Thyroid gland (tissue), 4 donors: ENCODE measurements around the gene NFU1. TPM values are rescaled to one million over a fixed set of nuclear protein-coding genes. Genes with fewer than 3 reads are reported as not detected.

Experiments
- DNase-seq, 2 donors: peaks; one replicate each; pipeline ENCODE4 v3.0.0-alpha.2; 2019
- H3K27ac ChIP-seq, 3 donors: fragments of 200-600 bp; sonication (generic); 1 replicate in 2 of 3; 2 replicates in 1 of 3; pipeline ENCODE4 v1.5.1; 2016 to 2019; ENCODE audit warnings: mild to moderate bottlenecking in 1 of 3, moderate library complexity in 1 of 3
- H3K27me3 ChIP-seq: fragments of 200-600 bp; sonication (generic); one replicate; pipeline ENCODE4 v1.5.1; 2019
- H3K36me3 ChIP-seq, 2 donors: fragments of 200-600 bp; sonication (generic); one replicate each; pipeline ENCODE4 v1.5.1; 2016 to 2019
- H3K4me1 ChIP-seq, 2 donors: fragments of 200-600 bp; sonication (generic); one replicate each; pipeline ENCODE4 v1.5.1; 2017 to 2019
- H3K4me3 ChIP-seq, 3 donors: fragments of 200-600 bp; sonication (generic); replicated peaks in 1 of 3; 1 replicate in 2 of 3; 2 replicates in 1 of 3; pipeline ENCODE4 v1.5.1; 2016; ENCODE audit warnings: mild to moderate bottlenecking in 1 of 3
- H3K9me3 ChIP-seq: fragments of 200-600 bp; sonication (generic); one replicate; pipeline ENCODE4 v1.5.1; 2017
- CTCF ChIP-seq, 6 experiments: fragments of 200-600 bp in 3 of 6; fragments of 450-650 bp in 3 of 6; sonication (generic) in 3 of 6; IDR thresholded peaks; one replicate each; pipeline ENCODE4 v1.5.1; 2016 to 2019; ENCODE audit warnings: antibody characterized with exemption in 6 of 6, mild to moderate bottlenecking in 2 of 6, inconsistent platforms in 1 of 6, moderate library complexity in 1 of 6
- POLR2A ChIP-seq, 2 donors: fragments of 450-650 bp; IDR thresholded peaks; one replicate each; pipeline ENCODE4 v1.6.1; 2017; ENCODE audit warnings: antibody characterized with exemption in 2 of 2, mild to moderate bottlenecking in 2 of 2, moderate library complexity in 1 of 2
- WGBS, 2 donors: methylation state at CpG; one replicate each; pipeline ENCODE4 v1.1.5; 2017; 5-methylcytosine and 5-hydroxymethylcytosine counted together
- intact Hi-C: fragments of 100-400 bp; cut with DNase I; formaldehyde crosslinking; loops from one replicate; pipeline ENCODE4 v1.15.1; 2023
- total RNA-seq, 4 donors: library from RNA; depleted of rRNA; stranded (reverse); fragments of >200 nt; gene quantifications; one replicate each; pipeline ENCODE4 v1.2.3, GENCODE V29; 2016

Gene NFU1
- total RNA-seq, 4 donors from 2014 or later, result 38.7 to 74.2 (median 55.2) TPM

DNA sequence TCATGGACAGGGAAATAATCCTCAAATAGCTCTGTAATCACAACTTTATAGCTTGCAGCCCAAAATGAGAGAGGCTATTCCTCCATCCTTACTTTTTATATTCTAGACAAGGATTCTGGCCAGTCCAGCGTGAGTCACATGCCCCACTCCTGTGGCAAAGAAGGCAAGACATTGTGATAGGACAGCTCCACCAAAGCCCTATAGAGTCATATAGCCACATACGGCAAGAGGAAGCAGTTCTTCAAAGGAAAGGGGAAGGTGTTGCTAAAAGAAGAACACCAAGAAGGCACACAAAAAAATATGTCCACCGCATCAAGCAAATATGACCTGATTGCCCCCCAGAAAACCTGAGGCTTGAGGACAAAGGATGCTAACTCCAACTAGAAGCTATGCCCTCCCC lies 46.8 kb downstream of the NFU1 start:
- peaks cover 0 to 3% of the 10 kb centered on the region in 2 donors for H3K4me1 ChIP-seq
- H3K36me3 ChIP-seq, result peaks cover 2 to 10% of the 10 kb centered on the region in 2 donors
- no peak for TF ChIP-seq POLR2A (IDR thresholded peaks at IDR 0.05)
- no peak for TF ChIP-seq CTCF (IDR thresholded peaks at IDR 0.05)
- H3K27ac ChIP-seq, result no peak overlapping the region
- H3K9me3 ChIP-seq, result no peaks in the 10 kb centered on the region
- no peak for DNase-seq
- intact Hi-C loops, result no loop called here
- no peaks in the 10 kb centered on the region for H3K27me3 ChIP-seq
- WGBS, 2 donors, result 81 to 83% methylated on average over 3 of the region's 3 CpGs
- H3K4me3 ChIP-seq, result no peak overlapping the region

DNA sequence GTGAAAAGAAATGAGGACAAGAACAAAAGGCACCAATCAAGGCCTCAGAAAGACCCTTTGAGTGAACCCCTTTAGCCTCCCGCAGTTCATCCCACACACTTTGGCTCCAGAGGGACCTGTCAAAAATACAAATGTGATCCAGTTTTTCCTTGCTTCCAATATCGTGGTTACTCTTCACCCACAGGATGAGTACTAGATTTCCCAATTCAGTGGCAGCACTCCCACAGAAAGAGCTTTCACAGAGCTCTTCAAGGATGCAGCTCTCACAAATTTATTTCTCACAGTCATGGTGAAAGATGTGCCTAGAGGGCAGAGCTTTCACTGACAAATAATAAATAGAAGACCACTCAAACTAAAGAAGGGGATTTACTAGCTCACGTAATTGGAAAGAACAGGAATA lies 47.2 kb downstream of the NFU1 start:
- H3K9me3 ChIP-seq, result no peaks in the 10 kb centered on the region
- WGBS, 2 donors, result 84% methylated on average over 3 of the region's 3 CpGs
- peaks cover 0 to 8% of the 10 kb centered on the region in 2 donors for H3K36me3 ChIP-seq
- TF ChIP-seq CTCF (IDR thresholded peaks at IDR 0.05) (no peak), POLR2A (IDR thresholded peaks at IDR 0.05) (no peak)
- no peak for DNase-seq
- H3K27me3 ChIP-seq, result no peaks in the 10 kb centered on the region
- no peak overlapping the region for H3K4me3 ChIP-seq
- H3K27ac ChIP-seq, result no peak overlapping the region
- H3K4me1 ChIP-seq, result peaks cover 0 to 8% of the 10 kb centered on the region in 2 donors
- intact Hi-C loops, result no loop called here

DNA sequence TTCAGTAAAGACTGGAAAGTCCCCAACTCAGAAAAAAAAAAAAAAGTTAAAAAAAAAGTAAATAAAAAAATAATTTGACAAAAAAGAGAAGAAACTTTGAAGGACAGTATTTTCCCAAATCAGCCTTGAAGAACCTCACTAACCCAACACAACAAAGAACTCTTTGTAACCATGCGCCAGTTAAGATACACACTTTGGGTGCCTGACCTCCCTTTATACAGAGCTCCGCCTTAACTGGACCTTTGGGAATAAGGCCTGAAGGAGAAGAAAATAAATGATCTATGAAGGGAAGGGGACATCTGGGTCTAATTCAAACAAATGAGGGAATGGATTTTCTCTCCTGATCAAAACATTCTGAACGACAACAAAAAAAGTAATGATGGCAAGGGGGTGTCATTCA lies 48.0 kb downstream of the NFU1 start:
- TF ChIP-seq CTCF (IDR thresholded peaks at IDR 0.05), result no peak
- no peak for TF ChIP-seq POLR2A (IDR thresholded peaks at IDR 0.05)
- no peak for DNase-seq
- Histone ChIP-seq H3K4me3 (no peak overlapping the region), H3K4me1 (peaks cover 1 to 8% of the 10 kb centered on the region in 2 donors), H3K27ac (no peak overlapping the region), H3K9me3 (no peaks in the 10 kb centered on the region), H3K36me3 (peaks cover 0 to 4% of the 10 kb centered on the region in 2 donors), H3K27me3 (no peaks in the 10 kb centered on the region)
- intact Hi-C loops, result loop anchor here (10.0 kb wide), 1 partner anchor 326 kb away; no protein-coding TSS in a partner anchor
- 93 to 95% methylated on average over 3 of the region's 3 CpGs for WGBS, 2 donors

- intact Hi-C loops, result loop anchor here (10.0 kb wide), 1 partner anchor 327 kb away; no protein-coding TSS in a partner anchor
- no peak for DNase-seq
- WGBS, 2 donors, result 65 to 78% methylated on average over 14 of the region's 14 CpGs
- Histone ChIP-seq H3K36me3 (no peaks in the 10 kb centered on the region), H3K9me3 (no peaks in the 10 kb centered on the region), H3K27ac (peak overlapping the region in 2 of 3 donors; percentile 81 to 87), H3K27me3 (no peaks in the 10 kb centered on the region), H3K4me1 (peaks cover 13% of the 10 kb centered on the region in 2 donors), H3K4me3 (peak overlapping the region in 2 of 3 donors; percentile 1 to 94)
- no peak for TF ChIP-seq POLR2A (IDR thresholded peaks at IDR 0.05)
- no peak for TF ChIP-seq CTCF (IDR thresholded peaks at IDR 0.05)
Measured at GRCh38 chr2:69387770-69388481, 49.3 kb downstream of the NFU1 start.
